OCI-LY7 (cell line): ENCODE results near the gene PLEKHJ1. TPM values are rescaled to one million over a fixed set of nuclear protein-coding genes. Genes with fewer than 3 reads are reported as not detected.
A peak's percentile ranks its signal among the peaks of the same experiment; 100 is the strongest.

Experiments
- BruUV-seq: library from RNA; stranded (reverse); fragments of 400-500 nt; replicated peaks from 2 replicates; lab custom pipeline; 2021; lab: Mats Ljungman, UMichigan
- CTCF ChIA-PET: fragments of 300-600 bp; sonication (Branson Sonifier 250); formaldehyde crosslinking; loops from one replicate; lab custom pipeline; 2022; ENCODE audit warnings: antibody characterized with exemption; ENCODE audit not compliant: unreplicated experiment; lab: Charles Lee
- POLR2A ChIA-PET: fragments of 300-600 bp; sonication (Branson Sonifier 250); formaldehyde crosslinking; loops from one replicate; lab custom pipeline; 2022; ENCODE audit warnings: antibody characterized with exemption; lab: Charles Lee
- DNase-seq: peaks from one replicate; pipeline ENCODE4 v3.0.0-alpha.2; 2015; ENCODE audit warnings: low spot score
- H2AFZ ChIP-seq: fragments of 200-600 bp; sonication (generic), shearing (Covaris generic); 2 replicates; pipeline ENCODE4 v1.6.1; 2014; ENCODE audit warnings: mild to moderate bottlenecking, antibody characterized with exemption, low read length, moderate library complexity
- H3K27ac ChIP-seq: fragments of 200-600 bp; sonication (generic); 2 replicates; pipeline ENCODE4 v1.5.1; 2014; ENCODE audit warnings: mixed run types, low read depth, mild to moderate bottlenecking, moderate library complexity, low read length, inconsistent platforms; ENCODE audit not compliant: poor library complexity, severe bottlenecking
- H3K36me3 ChIP-seq: fragments of 200-600 bp; sonication (generic); 2 replicates; pipeline ENCODE4 v1.6.1; 2014; ENCODE audit warnings: mild to moderate bottlenecking, antibody characterized with exemption, low read length, moderate library complexity, mixed read lengths; ENCODE audit not compliant: insufficient read depth
- H3K4me1 ChIP-seq: fragments of 200-600 bp; sonication (generic); 2 replicates; pipeline ENCODE4 v1.5.1; 2014; ENCODE audit warnings: mild to moderate bottlenecking, low read length; ENCODE audit not compliant: insufficient read depth, poor library complexity, severe bottlenecking
- H3K4me2 ChIP-seq: fragments of 200-600 bp; sonication (generic); 2 replicates; pipeline ENCODE4 v1.6.1; 2014; ENCODE audit warnings: mild to moderate bottlenecking, low read length
- H3K4me3 ChIP-seq: fragments of 200-600 bp; sonication (generic); 2 replicates; pipeline ENCODE4 v1.5.1; 2014; ENCODE audit warnings: mild to moderate bottlenecking, low read depth, low read length; ENCODE audit not compliant: poor library complexity, severe bottlenecking
- H3K79me2 ChIP-seq: fragments of 200-600 bp; sonication (generic); 2 replicates; pipeline ENCODE4 v1.6.1; 2016; ENCODE audit warnings: low read depth, mild to moderate bottlenecking, low read length, moderate library complexity, mixed read lengths; ENCODE audit not compliant: insufficient read depth
- H3K9me2 ChIP-seq: fragments of 200-600 bp; sonication (generic); 2 replicates; pipeline ENCODE4 v1.6.1; 2016; ENCODE audit warnings: mild to moderate bottlenecking, low read length, mixed read lengths; ENCODE audit not compliant: insufficient read depth
- H3K9me3 ChIP-seq: fragments of 200-600 bp; sonication (generic); 2 replicates; pipeline ENCODE4 v1.6.1; 2014; ENCODE audit warnings: mild to moderate bottlenecking, mixed run types, low read length, mixed read lengths
- H4K20me1 ChIP-seq: fragments of 200-600 bp; sonication (generic); 2 replicates; pipeline ENCODE4 v1.6.1; 2014; ENCODE audit warnings: mild to moderate bottlenecking, antibody characterized with exemption, low read length, moderate library complexity, mixed read lengths; ENCODE audit not compliant: insufficient read depth
- EZH2phosphoT487 ChIP-seq: fragments of 200-600 bp; sonication (generic); IDR thresholded peaks from 2 replicates; pipeline ENCODE4 v1.6.1; 2018; ENCODE audit warnings: low read depth, borderline replicate concordance, mild to moderate bottlenecking, mixed run types, antibody characterized with exemption, low read length, moderate library complexity, mixed read lengths
- intact Hi-C: fragments of 100-400 bp; cut with micrococcal nuclease; formaldehyde crosslinking; loops from one replicate; pipeline ENCODE4 v1.10.0; 2022; ENCODE audit not compliant: unreplicated experiment
- total RNA-seq, 2 experiments: library from RNA; depleted of rRNA in 1 of 2; stranded (reverse); fragments of >200 nt in 1 of 2; shearing (Covaris generic) in 1 of 2; gene quantifications; 2 replicates each; pipeline ENCODE4 v1.2.3, GENCODE V29; 2014 to 2022
- TF ChIP-seq, protein P1 (sequence below): fragments of 200-600 bp; sonication (generic); conservative IDR thresholded peaks from 2 replicates; pipeline ENCODE4 v1.5.1; 2014; ENCODE audit warnings: mild to moderate bottlenecking, antibody characterized with exemption, low read length, moderate library complexity, mixed read lengths

PLEKHJ1 gene
- total RNA-seq, 2 experiments from 2014 or later = 129 to 205 TPM

- H4K20me1 ChIP-seq = peaks cover 10% of the 10 kb centered on the region
- DNase-seq = peak; percentile 97
- H3K4me1 ChIP-seq = peaks cover 29% of the 10 kb centered on the region
- POLR2A ChIA-PET = interaction anchor here (0.6 kb wide), 1 partner anchor 288 kb away, joined by 3 read pairs; no protein-coding TSS in a partner anchor
- CTCF ChIA-PET = no interaction called here
- BruUV-seq = no TSS peak
- peak overlapping the region; percentile 98 for H3K4me2 ChIP-seq
- H3K9me3 ChIP-seq = no peaks in the 10 kb centered on the region
- H3K79me2 ChIP-seq = peaks cover 57% of the 10 kb centered on the region
- H3K9me2 ChIP-seq = no peaks in the 10 kb centered on the region
- no peak overlapping the region for H2AFZ ChIP-seq
- H3K27ac ChIP-seq = peak overlapping the region; percentile 93
- TF ChIP-seq, protein P1, sequence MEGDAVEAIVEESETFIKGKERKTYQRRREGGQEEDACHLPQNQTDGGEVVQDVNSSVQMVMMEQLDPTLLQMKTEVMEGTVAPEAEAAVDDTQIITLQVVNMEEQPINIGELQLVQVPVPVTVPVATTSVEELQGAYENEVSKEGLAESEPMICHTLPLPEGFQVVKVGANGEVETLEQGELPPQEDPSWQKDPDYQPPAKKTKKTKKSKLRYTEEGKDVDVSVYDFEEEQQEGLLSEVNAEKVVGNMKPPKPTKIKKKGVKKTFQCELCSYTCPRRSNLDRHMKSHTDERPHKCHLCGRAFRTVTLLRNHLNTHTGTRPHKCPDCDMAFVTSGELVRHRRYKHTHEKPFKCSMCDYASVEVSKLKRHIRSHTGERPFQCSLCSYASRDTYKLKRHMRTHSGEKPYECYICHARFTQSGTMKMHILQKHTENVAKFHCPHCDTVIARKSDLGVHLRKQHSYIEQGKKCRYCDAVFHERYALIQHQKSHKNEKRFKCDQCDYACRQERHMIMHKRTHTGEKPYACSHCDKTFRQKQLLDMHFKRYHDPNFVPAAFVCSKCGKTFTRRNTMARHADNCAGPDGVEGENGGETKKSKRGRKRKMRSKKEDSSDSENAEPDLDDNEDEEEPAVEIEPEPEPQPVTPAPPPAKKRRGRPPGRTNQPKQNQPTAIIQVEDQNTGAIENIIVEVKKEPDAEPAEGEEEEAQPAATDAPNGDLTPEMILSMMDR = peak; percentile 94
- no peak for TF ChIP-seq EZH2phosphoT487
- H3K4me3 ChIP-seq = peak overlapping the region; percentile 87
- H3K36me3 ChIP-seq = peaks cover 63% of the 10 kb centered on the region
- intact Hi-C loops = loop anchor here (1.0 to 2.0 kb wide), 5 partner anchors 15 to 118 kb away; partner anchors contain the start of genes LSM7, PLEKHJ1, SF3A2 and SPPL2B
Observed at GRCh38 chr19:2273356-2274184, 37.4 kb upstream of the PLEKHJ1 start.

GRCh38 chr19:2271234-2272103 lies 35.3 kb upstream of the PLEKHJ1 start:
- Histone ChIP-seq H3K27ac (peak overlapping the region; percentile 93), H4K20me1 (peaks cover 10% of the 10 kb centered on the region), H3K4me3 (peak overlapping the region; percentile 87), H3K9me2 (no peaks in the 10 kb centered on the region), H3K9me3 (no peaks in the 10 kb centered on the region), H3K79me2 (peaks cover 60% of the 10 kb centered on the region), H2AFZ (no peak overlapping the region), H3K4me2 (peak overlapping the region; percentile 98), H3K4me1 (peaks cover 42% of the 10 kb centered on the region), H3K36me3 (peaks cover 59% of the 10 kb centered on the region)
- ChIA-PET POLR2A (interaction anchor here (0.5 to 2.7 kb wide), 3 partner anchors 12 to 351 kb away, joined by 5 to 11 read pairs (median 7); no protein-coding TSS in a partner anchor), CTCF (no interaction called here)
- intact Hi-C loops = loop anchor here (2.0 kb wide), 1 partner anchor 57 kb away; the partner anchor contains the start of genes LSM7 and SPPL2B
- TF ChIP-seq EZH2phosphoT487 = no peak
- TF ChIP-seq, protein P1 = no peak
- no TSS peak for BruUV-seq
- no peak for DNase-seq
